Central memory CD8-positive, alpha-beta T cell (primary cell): ENCODE data around the gene HDAC7.
A peak's percentile ranks its signal among the peaks of the same experiment; 100 is the strongest.

Source experiments
- ATAC-seq: fragments of 150-1000 bp; cut with Tn5 transposase; replicated peaks from 2 replicates; pipeline ENCODE4 v1.10.0; 2022; ENCODE audit warnings: mild to moderate bottlenecking, moderate FRiP score, moderate number of reproducible peaks; ENCODE audit not compliant: poor library complexity, severe bottlenecking; ENCODE audit errors: extremely low read depth
- DNase-seq, 2 donors: peaks; one replicate each; pipeline ENCODE4 v3.0.0; 2021; ENCODE audit warnings: low spot score in 2 of 2
- H3K27ac Mint-ChIP-seq: one replicate; pipeline ENCODE4 v1.8.0; 2022; ENCODE audit warnings: low read depth, mild to moderate bottlenecking, moderate library complexity, mixed read lengths
- H3K27me3 Mint-ChIP-seq: one replicate; pipeline ENCODE4 v1.8.0; 2022; ENCODE audit warnings: mixed read lengths
- H3K36me3 Mint-ChIP-seq: one replicate; pipeline ENCODE4 v1.8.0; 2022; ENCODE audit warnings: mild to moderate bottlenecking, moderate library complexity, mixed read lengths; ENCODE audit not compliant: insufficient read depth
- H3K4me1 Mint-ChIP-seq: one replicate; pipeline ENCODE4 v1.8.0; 2022; ENCODE audit warnings: mixed read lengths
- H3K4me3 Mint-ChIP-seq: one replicate; pipeline ENCODE4 v1.8.0; 2022; ENCODE audit warnings: mild to moderate bottlenecking, moderate library complexity, mixed read lengths
- H3K9me3 Mint-ChIP-seq: one replicate; pipeline ENCODE4 v1.8.0; 2022; ENCODE audit warnings: mixed read lengths

The HDAC7 gene

DNA sequence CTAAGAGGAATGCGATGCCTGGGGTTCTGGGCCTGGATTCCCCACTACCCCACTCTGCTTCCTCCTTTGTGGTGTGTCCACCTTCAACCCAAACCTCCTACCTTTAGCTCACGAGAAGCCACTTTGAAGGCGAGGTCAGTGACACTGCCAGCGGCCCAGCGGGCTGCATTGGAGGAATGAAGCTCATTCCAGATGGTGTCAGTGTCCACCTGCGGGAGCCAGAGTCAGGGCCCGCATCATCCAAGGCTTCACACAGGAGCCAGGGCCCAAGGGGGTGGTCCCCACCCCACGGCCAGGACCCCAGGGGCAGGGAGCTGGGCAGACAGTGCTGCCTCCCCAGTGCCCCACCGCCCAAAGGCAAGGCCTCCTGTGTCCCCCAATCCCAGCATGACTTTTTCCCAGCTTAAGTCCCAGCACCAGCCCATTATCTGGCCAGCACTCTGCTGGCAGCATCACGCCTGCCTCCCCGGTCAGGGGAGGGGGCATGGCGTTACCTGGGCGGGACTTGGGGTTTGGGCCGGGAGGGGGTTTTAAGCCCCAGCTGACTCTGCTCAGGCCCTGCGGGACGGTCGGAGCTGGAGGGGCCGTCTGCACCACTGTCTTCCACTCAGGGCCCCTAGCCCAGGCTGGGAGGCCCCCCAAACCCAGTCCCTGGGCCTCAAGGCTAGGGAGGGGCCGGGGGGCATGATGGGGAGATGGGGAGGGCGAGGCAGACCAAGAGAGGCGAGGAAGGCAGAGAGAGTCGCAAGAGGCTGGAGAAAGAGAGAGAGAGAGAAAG, 29.8 kb downstream of the HDAC7 start:
- DNase-seq = no peak
- Mint-ChIP-seq H3K27ac (peak overlapping the region; percentile 49), H3K4me1 (no peaks in the 10 kb centered on the region), H3K9me3 (no peaks in the 10 kb centered on the region), H3K27me3 (no peaks in the 10 kb centered on the region), H3K4me3 (no peak overlapping the region), H3K36me3 (peaks cover 53% of the 10 kb centered on the region)
- ATAC-seq = no peak

DNA sequence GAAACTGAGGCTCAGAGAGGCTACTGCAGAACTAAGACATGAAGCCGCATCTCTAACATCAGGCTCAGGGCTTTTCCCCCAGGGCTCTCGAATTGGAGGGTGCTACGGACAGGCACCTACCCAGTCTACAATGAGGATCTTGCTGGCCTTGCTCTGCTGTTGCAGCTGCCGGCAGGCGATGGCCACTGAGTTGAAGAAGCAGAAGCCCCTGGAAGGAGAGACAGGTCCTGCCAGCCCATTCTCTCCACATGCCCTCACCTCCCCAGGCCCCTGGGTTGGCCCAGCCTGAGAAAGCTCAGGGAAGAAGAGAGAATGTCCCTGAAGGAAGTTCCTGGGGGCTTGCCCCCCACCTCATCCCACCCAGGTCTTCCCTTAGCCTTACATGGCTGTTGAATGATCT, 30.6 kb downstream of the HDAC7 start:
- Mint-ChIP-seq H3K9me3 (no peaks in the 10 kb centered on the region), H3K36me3 (peaks cover 49% of the 10 kb centered on the region)

GRCh38 chr12:47787596-47788319, 31.9 kb downstream of the HDAC7 start:
- no peaks in the 10 kb centered on the region for H3K4me1 Mint-ChIP-seq
- no peaks in the 10 kb centered on the region for H3K27me3 Mint-ChIP-seq
- no peak overlapping the region for H3K4me3 Mint-ChIP-seq
- H3K27ac Mint-ChIP-seq = no peak overlapping the region
- DNase-seq (no peak), ATAC-seq (no peak)
- no peaks in the 10 kb centered on the region for H3K9me3 Mint-ChIP-seq
- peaks cover 40% of the 10 kb centered on the region for H3K36me3 Mint-ChIP-seq

More for the DNA sequence above, 30.6 kb downstream of the HDAC7 start:
- Mint-ChIP-seq H3K4me1 (no peaks in the 10 kb centered on the region), H3K27ac (peak overlapping the region; percentile 49), H3K4me3 (no peak overlapping the region), H3K27me3 (no peaks in the 10 kb centered on the region)
- DNase-seq (no peak), ATAC-seq (no peak)

DNA sequence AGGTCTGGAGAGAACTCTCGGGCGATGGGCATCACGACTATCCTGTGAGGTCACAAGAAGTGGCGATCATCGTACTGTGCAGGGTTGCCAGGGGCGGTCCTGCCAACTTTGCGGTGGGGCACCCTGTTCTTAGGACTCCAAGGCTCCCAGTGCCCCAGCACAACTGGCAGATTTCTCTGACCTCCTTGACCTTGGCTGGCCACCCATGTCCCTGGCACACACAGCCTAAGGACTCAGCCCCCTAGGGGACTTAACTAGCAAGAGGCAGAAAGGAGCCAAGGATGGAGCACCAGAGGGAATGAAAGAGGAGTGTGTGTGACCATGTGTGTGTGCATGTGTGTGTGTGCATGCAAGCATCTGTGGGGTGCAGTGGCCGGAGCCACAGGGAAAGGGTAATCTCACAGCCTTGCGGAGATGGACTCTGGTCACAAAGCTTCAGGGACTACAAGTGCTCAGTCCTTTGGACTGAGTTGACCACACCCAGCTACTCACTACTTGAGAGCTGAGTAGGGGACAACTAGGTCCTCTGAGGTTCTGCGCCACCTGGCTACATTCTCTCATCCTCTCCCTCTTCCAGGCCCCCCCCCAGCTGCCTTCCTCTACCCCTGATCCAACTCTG, 32.9 kb downstream of the HDAC7 start:
- no peak overlapping the region for H3K4me3 Mint-ChIP-seq
- ATAC-seq (no peak), DNase-seq (no peak)
- H3K27me3 Mint-ChIP-seq = no peaks in the 10 kb centered on the region
- H3K36me3 Mint-ChIP-seq = peaks cover 34% of the 10 kb centered on the region
- H3K4me1 Mint-ChIP-seq = no peaks in the 10 kb centered on the region
- H3K27ac Mint-ChIP-seq = no peak overlapping the region
- no peaks in the 10 kb centered on the region for H3K9me3 Mint-ChIP-seq

DNA sequence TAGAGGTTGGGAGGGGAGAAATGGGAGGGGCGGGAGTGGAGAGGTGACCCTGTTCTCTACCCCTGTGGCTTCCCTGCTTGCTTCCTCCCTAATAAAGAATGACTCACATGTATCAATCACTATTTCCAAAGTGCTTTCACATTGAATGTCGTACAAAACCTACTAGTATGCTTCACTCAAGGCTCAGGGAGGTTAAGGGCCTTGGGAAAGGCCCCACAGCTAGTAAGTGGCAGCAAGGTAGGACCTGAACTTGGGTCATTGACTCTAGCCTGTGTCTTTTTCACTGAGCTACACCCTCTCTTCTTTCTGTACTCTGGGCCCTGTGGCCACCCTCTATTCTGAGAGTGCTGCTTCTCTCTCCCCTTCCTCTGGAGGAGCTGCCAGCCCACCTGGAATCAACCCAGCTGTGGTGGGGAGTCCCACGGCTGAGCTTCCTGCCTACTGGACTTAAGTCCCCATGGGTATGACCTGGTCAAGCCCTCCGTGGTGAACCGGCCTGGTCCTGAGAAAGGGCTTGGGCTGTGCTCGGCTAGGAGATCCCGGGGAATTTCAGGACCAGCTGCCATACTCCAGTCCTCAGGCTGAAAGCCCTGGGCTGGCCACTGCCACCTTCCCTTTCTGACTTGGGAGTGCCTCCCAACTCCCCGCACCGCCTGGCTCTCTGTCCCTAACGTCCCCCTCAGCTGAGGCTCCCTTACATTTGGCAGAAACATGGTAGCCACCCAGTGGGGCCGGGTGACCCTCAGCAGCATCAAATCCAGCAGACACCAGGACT, 33.6 kb downstream of the HDAC7 start:
- ATAC-seq = no peak
- Mint-ChIP-seq H3K27ac (no peak overlapping the region), H3K4me1 (no peaks in the 10 kb centered on the region)

DNA sequence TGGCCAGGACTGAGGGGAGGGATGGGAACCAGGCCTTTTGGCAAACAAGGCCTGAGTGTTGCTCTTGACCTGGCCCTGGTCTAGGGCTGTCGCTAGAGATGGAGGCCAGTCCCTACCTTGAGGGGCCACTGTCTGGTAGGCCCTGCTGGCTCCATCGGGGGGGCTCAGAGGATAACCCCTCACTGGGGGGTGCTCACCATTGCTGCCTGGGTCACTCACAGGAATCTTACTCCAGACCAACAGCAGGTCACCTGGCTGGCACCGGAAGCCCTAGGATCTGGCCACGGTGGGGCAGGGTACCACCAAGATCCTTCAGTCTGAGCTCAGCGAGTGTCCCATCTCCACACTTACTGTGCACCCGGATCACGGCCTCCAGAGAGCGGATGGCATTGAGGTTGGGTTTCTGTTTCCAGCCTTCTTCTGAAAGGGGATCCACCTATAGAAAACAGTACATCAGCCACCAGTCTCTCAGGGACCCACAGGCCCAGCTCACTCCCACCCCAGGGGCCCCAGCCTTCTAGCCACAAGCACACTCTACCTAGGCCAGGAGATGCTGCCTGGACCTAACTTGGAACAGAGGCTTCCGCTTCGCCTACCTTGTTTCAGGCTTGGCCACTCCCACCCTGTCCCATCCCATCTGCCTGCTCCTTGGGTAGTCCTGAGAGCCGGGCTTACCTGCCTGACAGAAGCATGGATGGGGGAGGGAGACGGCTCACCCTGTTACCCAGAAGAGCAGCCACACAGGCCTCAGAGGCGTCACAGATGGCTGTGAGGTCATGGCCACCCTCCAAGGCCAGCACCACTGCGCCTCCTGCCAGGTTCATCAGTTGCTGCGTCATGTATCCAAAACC, 34.4 kb downstream of the HDAC7 start:
- Mint-ChIP-seq H3K9me3 (no peaks in the 10 kb centered on the region), H3K27me3 (no peaks in the 10 kb centered on the region), H3K36me3 (peaks cover 32% of the 10 kb centered on the region), H3K4me1 (no peaks in the 10 kb centered on the region), H3K27ac (no peak overlapping the region), H3K4me3 (no peak overlapping the region)
- ATAC-seq (no peak), DNase-seq (no peak)

More for the DNA sequence above, 33.6 kb downstream of the HDAC7 start:
- Mint-ChIP-seq H3K9me3 (no peaks in the 10 kb centered on the region), H3K27me3 (no peaks in the 10 kb centered on the region), H3K36me3 (peaks cover 34% of the 10 kb centered on the region), H3K4me3 (no peak overlapping the region)
- no peak for DNase-seq

GRCh38 chr12:47783821-47784819, 35.6 kb downstream of the HDAC7 start:
- H3K9me3 Mint-ChIP-seq = no peaks in the 10 kb centered on the region
- ATAC-seq (no peak), DNase-seq (no peak)
- H3K27me3 Mint-ChIP-seq = no peaks in the 10 kb centered on the region
- H3K4me1 Mint-ChIP-seq = peaks cover 5% of the 10 kb centered on the region
- H3K4me3 Mint-ChIP-seq = no peak overlapping the region
- peaks cover 27% of the 10 kb centered on the region for H3K36me3 Mint-ChIP-seq
- H3K27ac Mint-ChIP-seq = no peak overlapping the region

DNA sequence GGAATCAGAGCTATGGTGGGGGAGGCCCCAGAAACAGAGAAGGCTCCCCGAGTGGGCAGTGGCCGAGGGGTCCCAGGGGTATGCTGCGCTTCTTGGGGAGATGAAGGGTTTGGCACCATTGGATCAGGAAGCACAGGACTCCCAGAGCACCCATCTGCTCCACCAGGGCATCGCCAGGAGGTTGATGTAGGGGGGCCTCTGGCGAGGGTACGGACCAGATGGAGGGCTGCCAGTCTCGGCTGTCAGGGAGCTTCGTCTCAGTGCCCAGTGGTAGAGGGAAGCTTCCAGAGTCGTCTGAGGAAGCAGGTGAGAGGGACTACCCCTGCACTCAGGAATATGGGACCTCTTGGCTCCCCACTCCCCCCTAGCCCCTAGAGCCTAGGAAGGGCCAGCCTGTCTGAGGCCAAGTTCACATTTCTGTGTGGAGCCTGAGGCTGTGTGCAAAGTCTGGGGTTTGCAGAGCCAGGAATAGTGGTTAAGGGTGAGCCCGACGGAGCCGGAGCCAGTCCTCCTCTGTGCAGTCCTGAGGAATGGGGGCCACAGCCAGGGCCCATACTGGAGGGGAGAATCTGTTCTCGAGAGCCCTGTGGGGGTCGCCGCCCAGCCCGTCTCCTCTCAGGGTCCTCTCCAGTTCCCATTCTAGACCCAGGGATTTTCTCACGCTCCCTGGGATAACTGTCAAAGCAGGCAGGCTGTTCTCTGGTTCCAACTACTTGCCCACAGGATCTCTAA, 36.5 kb downstream of the HDAC7 start:
- Mint-ChIP-seq H3K27me3 (no peaks in the 10 kb centered on the region), H3K4me3 (no peak overlapping the region), H3K27ac (peak overlapping the region; percentile 20), H3K4me1 (peaks cover 7% of the 10 kb centered on the region), H3K36me3 (peaks cover 22% of the 10 kb centered on the region), H3K9me3 (no peaks in the 10 kb centered on the region)
- DNase-seq (no peak), ATAC-seq (no peak)

GRCh38 chr12:47782372-47782770, 37.3 kb downstream of the HDAC7 start:
- ATAC-seq (no peak), DNase-seq (no peak)
- Mint-ChIP-seq H3K9me3 (no peaks in the 10 kb centered on the region), H3K36me3 (peaks cover 24% of the 10 kb centered on the region), H3K27ac (peak overlapping the region; percentile 20), H3K27me3 (no peaks in the 10 kb centered on the region), H3K4me1 (peaks cover 7% of the 10 kb centered on the region), H3K4me3 (no peak overlapping the region)

GRCh38 chr12:47781479-47782371, 38.0 kb downstream of the HDAC7 start:
- H3K9me3 Mint-ChIP-seq = no peaks in the 10 kb centered on the region
- H3K4me1 Mint-ChIP-seq = peaks cover 7% of the 10 kb centered on the region
- H3K27ac Mint-ChIP-seq = peak overlapping the region; percentile 13
- DNase-seq (no peak), ATAC-seq (no peak)
- peaks cover 18% of the 10 kb centered on the region for H3K36me3 Mint-ChIP-seq
- H3K4me3 Mint-ChIP-seq = no peak overlapping the region
- H3K27me3 Mint-ChIP-seq = no peaks in the 10 kb centered on the region
